HL-60 (cell line): ENCODE results near the gene TMEM223.
"Not testable (repeated sequence)": the region's sequence is repeated elsewhere in the genome, so short reads cannot be mapped to it uniquely, and the experiment has no call there.

ENCODE experiments used
- DNase-seq, 2 experiments: peaks; one replicate each; pipeline ENCODE4 v3.0.0-alpha.2; 2010 to 2020; ENCODE audit warnings: low read depth in 1 of 2, low spot score in 1 of 2
- H3K27ac ChIP-seq: fragments of 250-450 bp; sonication (Bioruptor Pico); replicated peaks from 2 replicates; pipeline ENCODE4 v1.5.1; 2020; ENCODE audit warnings: mild to moderate bottlenecking, moderate library complexity
- H3K27me3 ChIP-seq: fragments of 250-450 bp; sonication (Bioruptor Pico); 2 replicates; pipeline ENCODE4 v1.5.1; 2021; ENCODE audit warnings: mild to moderate bottlenecking, moderate library complexity; ENCODE audit not compliant: insufficient read depth, poor library complexity, severe bottlenecking
- H3K4me3 ChIP-seq: replicated peaks from 2 replicates; pipeline ENCODE4 v1.5.1; 2011; ENCODE audit warnings: mild to moderate bottlenecking, control low read depth, low read length; ENCODE audit not compliant: insufficient read depth
- CTCF ChIP-seq: IDR thresholded peaks from one replicate; pipeline ENCODE4 v1.5.1; 2011; ENCODE audit warnings: low read length, control low read depth, inconsistent platforms; ENCODE audit not compliant: insufficient read depth
- GABPA ChIP-seq: IDR thresholded peaks from 2 replicates; pipeline ENCODE4 v1.6.1; 2012; ENCODE audit warnings: low read depth
- POLR2AphosphoS5 ChIP-seq: IDR thresholded peaks from 2 replicates; pipeline ENCODE4 v1.6.1; 2012; ENCODE audit warnings: low read depth
- SPI1 ChIP-seq: IDR thresholded peaks from 2 replicates; pipeline ENCODE4 v1.6.1; 2012; ENCODE audit warnings: low read depth, mild to moderate bottlenecking, borderline replicate concordance
- long read RNA-seq: library from polyadenylated mRNA; unstranded; transcript quantifications from one replicate; pipeline ENCODE4 v2.0.0, GENCODE V29; 2020
- TF ChIP-seq, protein P1 (sequence below): IDR thresholded peaks from 2 replicates; pipeline ENCODE4 v1.6.1; 2012; ENCODE audit warnings: low read depth; ENCODE audit not compliant: insufficient replicate concordance

Gene TMEM223
- long read RNA-seq, transcript TMEM223-201 (2 exons, 1,288 nt) = major isoform, 5 of 8 reads
- long read RNA-seq, partial matches to known transcripts = 0 of 8 reads
- long read RNA-seq, other reads (novel, unspliced or antisense) = 3 of 8 reads

- peak within 1 kb of the TSS; percentile 97 for H3K4me3 ChIP-seq
- no peak for TF ChIP-seq SPI1
- TF ChIP-seq, protein P1, sequence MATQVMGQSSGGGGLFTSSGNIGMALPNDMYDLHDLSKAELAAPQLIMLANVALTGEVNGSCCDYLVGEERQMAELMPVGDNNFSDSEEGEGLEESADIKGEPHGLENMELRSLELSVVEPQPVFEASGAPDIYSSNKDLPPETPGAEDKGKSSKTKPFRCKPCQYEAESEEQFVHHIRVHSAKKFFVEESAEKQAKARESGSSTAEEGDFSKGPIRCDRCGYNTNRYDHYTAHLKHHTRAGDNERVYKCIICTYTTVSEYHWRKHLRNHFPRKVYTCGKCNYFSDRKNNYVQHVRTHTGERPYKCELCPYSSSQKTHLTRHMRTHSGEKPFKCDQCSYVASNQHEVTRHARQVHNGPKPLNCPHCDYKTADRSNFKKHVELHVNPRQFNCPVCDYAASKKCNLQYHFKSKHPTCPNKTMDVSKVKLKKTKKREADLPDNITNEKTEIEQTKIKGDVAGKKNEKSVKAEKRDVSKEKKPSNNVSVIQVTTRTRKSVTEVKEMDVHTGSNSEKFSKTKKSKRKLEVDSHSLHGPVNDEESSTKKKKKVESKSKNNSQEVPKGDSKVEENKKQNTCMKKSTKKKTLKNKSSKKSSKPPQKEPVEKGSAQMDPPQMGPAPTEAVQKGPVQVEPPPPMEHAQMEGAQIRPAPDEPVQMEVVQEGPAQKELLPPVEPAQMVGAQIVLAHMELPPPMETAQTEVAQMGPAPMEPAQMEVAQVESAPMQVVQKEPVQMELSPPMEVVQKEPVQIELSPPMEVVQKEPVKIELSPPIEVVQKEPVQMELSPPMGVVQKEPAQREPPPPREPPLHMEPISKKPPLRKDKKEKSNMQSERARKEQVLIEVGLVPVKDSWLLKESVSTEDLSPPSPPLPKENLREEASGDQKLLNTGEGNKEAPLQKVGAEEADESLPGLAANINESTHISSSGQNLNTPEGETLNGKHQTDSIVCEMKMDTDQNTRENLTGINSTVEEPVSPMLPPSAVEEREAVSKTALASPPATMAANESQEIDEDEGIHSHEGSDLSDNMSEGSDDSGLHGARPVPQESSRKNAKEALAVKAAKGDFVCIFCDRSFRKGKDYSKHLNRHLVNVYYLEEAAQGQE = peak; percentile 50
- TF ChIP-seq GABPA = peak; percentile 82
- peak; percentile 96 for TF ChIP-seq POLR2AphosphoS5
- H3K27me3 ChIP-seq = no peaks in the 10 kb centered on the region
- peak in 1 of 2 experiments; percentile 88 for DNase-seq
- peak within 1 kb of the TSS; percentile 87 for H3K27ac ChIP-seq
Measured at GRCh38 chr11:62791501-62792201, at the start of gene TMEM223. TSS of gene TMEM223 (minus strand) at chr11:62792006. CDS start at chr11:62791994, 12 bp downstream.

GRCh38 chr11:62840721-62841360 lies 49.0 kb upstream of the TMEM223 start:
- peak overlapping the region; percentile 98 for H3K27ac ChIP-seq
- DNase-seq = peak; percentile 70 to 74
- H3K27me3 ChIP-seq = not testable (repeated sequence)
- H3K4me3 ChIP-seq = peak overlapping the region; percentile 92

GRCh38 chr11:62839050-62839945 lies 47.5 kb upstream of the TMEM223 start, which contains the start of gene WDR74:
TSS of gene WDR74 (minus strand) at chr11:62839590. CDS start at chr11:62839570, 20 bp downstream.
- no peaks in the 10 kb centered on the region for H3K27me3 ChIP-seq
- TF ChIP-seq, protein P1 = peak; percentile 78
- TF ChIP-seq GABPA (peak; percentile 77), CTCF (no peak), POLR2AphosphoS5 (peak; percentile 96)
- H3K27ac ChIP-seq = peak within 1 kb of the TSS; percentile 98
- H3K4me3 ChIP-seq = peak within 1 kb of the TSS; percentile 92
- peak; percentile 95 to 96 for DNase-seq

- Histone ChIP-seq H3K4me3 (no peak overlapping the region), H3K27me3 (no peaks in the 10 kb centered on the region), H3K27ac (no peak overlapping the region)
- DNase-seq = no peak
- TF ChIP-seq SPI1 (no peak), GABPA (no peak), POLR2AphosphoS5 (no peak), CTCF (no peak)
- TF ChIP-seq, protein P1 = no peak
Measured at GRCh38 chr11:62835336-62835735, 43.5 kb upstream of the TMEM223 start.
